K562 (cell line): ENCODE data around the gene HLA-DMB. TPM values are rescaled to one million over a fixed set of nuclear protein-coding genes. Genes with fewer than 3 reads are reported as not detected.

Experiments used
- ATAC-seq: fragments of 200-7000 bp; cut with Tn5 transposase; 3 replicates; pipeline ENCODE4 v1.9.1; 2020; ENCODE audit warnings: moderate library complexity
- BruUV-seq: library from RNA; stranded (reverse); fragments of 400-500 nt; replicated peaks from 2 replicates; lab custom pipeline; 2021; lab: Mats Ljungman, UMichigan
- CTCF ChIA-PET: fragments of 300-600 bp; formaldehyde crosslinking; extraction: SDS; loops from one replicate; lab custom pipeline; 2021; ENCODE audit warnings: low intra/inter-chr PET ratio; lab: Yijun Ruan, JAX
- POLR2A ChIA-PET: fragments of 300-600, 350-650 bp; sonication (Branson Sonifier 250); formaldehyde crosslinking; extraction: SDS; loops from one replicate; lab custom pipeline; 2021; ENCODE audit warnings: antibody characterized with exemption, inconsistent platforms; lab: Yijun Ruan, JAX
- DNase-seq, 4 experiments: peaks; one replicate each; pipeline versions ENCODE4 v3.0.0 to v3.0.0-alpha.2; 2011 to 2018; ENCODE audit warnings: low spot score in 3 of 4, mixed read lengths in 3 of 4; ENCODE audit errors: extremely low read depth in 1 of 4
- FAIRE-seq: peaks from 2 replicates; lab custom pipeline; 2011; peaks lifted over from hg19 to GRCh38; lab: Jason Lieb, UNC
- H2AFZ ChIP-seq: 2 replicates; pipeline ENCODE4 v1.6.0; 2011; ENCODE audit warnings: low read depth, low read length, control low read depth, inconsistent platforms
- H3K27ac ChIP-seq: fragments of 200-600 bp; 3 replicates; pipeline ENCODE4 v1.8.0; 2011; ENCODE audit warnings: low read depth, mild to moderate bottlenecking, control low read depth, inconsistent platforms, low read length, moderate library complexity, mixed read lengths; ENCODE audit errors: extremely low read depth
- H3K27me3 ChIP-seq, 2 experiments: fragments of 300-600 bp in 1 of 2; 2 replicates in 1 of 2; 3 replicates in 1 of 2; pipeline versions ENCODE4 v1.6.0 to v1.8.0; 2011; ENCODE audit warnings: inconsistent platforms in 2 of 2, low read length in 2 of 2, mild to moderate bottlenecking in 1 of 2, mixed read lengths in 1 of 2, moderate library complexity in 1 of 2; ENCODE audit not compliant: control insufficient read depth in 2 of 2, insufficient read depth in 2 of 2
- H3K36me3 ChIP-seq: fragments of 300-600 bp; 3 replicates; pipeline ENCODE4 v1.8.0; 2011; ENCODE audit warnings: mild to moderate bottlenecking, low read length, inconsistent platforms; ENCODE audit not compliant: control insufficient read depth, insufficient read depth
- H3K4me1 ChIP-seq, 2 experiments: fragments of 200-600 bp in 1 of 2; replicated peaks in 1 of 2; 2 replicates in 1 of 2; 3 replicates in 1 of 2; pipeline versions ENCODE4 v1.5.1 to v1.8.0; 2011; ENCODE audit warnings: inconsistent platforms in 2 of 2, low read length in 2 of 2, mild to moderate bottlenecking in 1 of 2, mixed read lengths in 1 of 2, moderate library complexity in 1 of 2; ENCODE audit not compliant: control insufficient read depth in 2 of 2, insufficient read depth in 2 of 2
- H3K4me2 ChIP-seq: 2 replicates; pipeline ENCODE4 v1.6.1; 2011; ENCODE audit warnings: low read length, control low read depth, inconsistent platforms, mixed read lengths; ENCODE audit not compliant: insufficient read depth
- H3K4me3 ChIP-seq: fragments of 200-600 bp; sonication (generic), shearing (Covaris generic); 2 replicates; pipeline ENCODE4 v1.5.1; 2016; ENCODE audit warnings: control low read depth, inconsistent platforms
- H3K79me2 ChIP-seq: fragments of 200-600 bp; 3 replicates; pipeline ENCODE4 v1.8.0; 2011; ENCODE audit warnings: low read length, inconsistent platforms; ENCODE audit not compliant: control insufficient read depth, insufficient read depth
- H3K9ac ChIP-seq, 2 experiments: 2 replicates each; pipeline versions ENCODE4 v1.6.0 to v1.6.1; 2011; ENCODE audit warnings: low read depth in 2 of 2, low read length in 2 of 2, control low read depth in 1 of 2, inconsistent platforms in 1 of 2, mild to moderate bottlenecking in 1 of 2, mixed read lengths in 1 of 2; ENCODE audit not compliant: insufficient read depth in 1 of 2
- H3K9me1 ChIP-seq: one replicate; pipeline ENCODE4 v1.6.0; 2011; ENCODE audit warnings: inconsistent platforms, mild to moderate bottlenecking, low read length, moderate library complexity; ENCODE audit not compliant: control insufficient read depth, insufficient read depth
- H3K9me3 ChIP-seq: replicated peaks from 2 replicates; pipeline ENCODE4 v1.5.1; 2011; ENCODE audit warnings: low read depth, low read length, inconsistent platforms; ENCODE audit not compliant: control insufficient read depth, insufficient read depth
- H4K20me1 ChIP-seq: replicated peaks from 2 replicates; pipeline ENCODE4 v1.6.1; 2011; ENCODE audit warnings: low read length, inconsistent platforms, mixed read lengths; ENCODE audit not compliant: control insufficient read depth, insufficient read depth
- ATF4 ChIP-seq: fragments of 450-650 bp; formaldehyde crosslinking; IDR thresholded peaks from 2 replicates; pipeline ENCODE4 v1.4.0; 2022; ENCODE audit warnings: mild to moderate bottlenecking, moderate library complexity
- C11orf30 ChIP-seq: fragments of 450-650 bp; IDR thresholded peaks from 2 replicates; pipeline ENCODE4 v1.6.1; 2016; ENCODE audit warnings: low read depth, mild to moderate bottlenecking
- CTCF ChIP-seq, 3 experiments: IDR thresholded peaks in 2 of 3; conservative IDR thresholded peaks in 1 of 3; 2 replicates each; pipeline ENCODE4 v1.5.1; 2011 to 2012; ENCODE audit warnings: low read length in 3 of 3, mild to moderate bottlenecking in 3 of 3, control low read depth in 2 of 3, improper control_type of control experiment in 1 of 3, inconsistent platforms in 1 of 3, low read depth in 1 of 3, mixed read lengths in 1 of 3, moderate library complexity in 1 of 3; ENCODE audit not compliant: insufficient read depth in 2 of 3
- ETS2 ChIP-seq: IDR thresholded peaks from 2 replicates; pipeline ENCODE4 v1.6.1; 2016; ENCODE audit warnings: borderline replicate concordance, missing genetic modification characterization, mild to moderate bottlenecking, moderate library complexity, missing compliant biosample characterization; ENCODE audit not compliant: poor library complexity, severe bottlenecking
- HEY1 ChIP-seq: fragments of 250-450 bp; sonication (Bioruptor Pico); IDR thresholded peaks from 2 replicates; pipeline ENCODE4 v1.5.0; 2020; ENCODE audit warnings: mild to moderate bottlenecking, moderate library complexity, borderline replicate concordance
- HOMEZ ChIP-seq: fragments of 250-450 bp; sonication (Bioruptor Pico); IDR thresholded peaks from 2 replicates; pipeline ENCODE4 v1.4.0; 2020; ENCODE audit warnings: mild to moderate bottlenecking, moderate library complexity
- MAFF ChIP-seq: IDR thresholded peaks from 2 replicates; pipeline ENCODE4 v1.6.1; 2012; ENCODE audit warnings: low read length, improper control_type of control experiment
- MAFG ChIP-seq: fragments of 450-650 bp; conservative IDR thresholded peaks from 2 replicates; pipeline ENCODE4 v1.6.1; 2016; ENCODE audit warnings: missing genetic modification characterization, missing compliant biosample characterization
- RAD21 ChIP-seq, 2 experiments: fragments of 250-450 bp in 1 of 2; fragments of 450-650 bp in 1 of 2; sonication (Bioruptor Pico) in 1 of 2; formaldehyde crosslinking in 1 of 2; IDR thresholded peaks in 1 of 2; conservative IDR thresholded peaks in 1 of 2; 2 replicates each; pipeline versions ENCODE4 v1.4.0 to v1.8.0; 2020 to 2022; ENCODE audit warnings: mild to moderate bottlenecking in 2 of 2, moderate library complexity in 1 of 2
- RB1 ChIP-seq: fragments of 450-650 bp; IDR thresholded peaks from 2 replicates; pipeline ENCODE4 v1.6.1; 2017; ENCODE audit warnings: low read depth, mild to moderate bottlenecking
- SETDB1 ChIP-seq: IDR thresholded peaks from one replicate; pipeline ENCODE4 v1.6.1; 2012; ENCODE audit warnings: low read length, control low read depth, inconsistent platforms
- SMARCC2 ChIP-seq: fragments of 450-650 bp; IDR thresholded peaks from 2 replicates; pipeline ENCODE4 v1.6.1; 2017; ENCODE audit warnings: antibody characterized with exemption, moderate library complexity, mild to moderate bottlenecking, low read depth
- ZFX ChIP-seq: sonication (generic); formaldehyde crosslinking; IDR thresholded peaks from 2 replicates; pipeline ENCODE4 v1.8.0; 2022; ENCODE audit warnings: mild to moderate bottlenecking, missing genetic modification reagents, moderate library complexity
- ZNF316 ChIP-seq: fragments of 450-650 bp; IDR thresholded peaks from 2 replicates; pipeline ENCODE4 v1.6.1; 2016
- WGBS: fragments of 100-300 bp; shearing (Covaris generic); methylation state at CpG from one replicate; pipeline ENCODE4 v1.1.6; 2016; ENCODE audit warnings: low coverage, mixed read lengths; ENCODE audit not compliant: insufficient coverage; ENCODE audit errors: missing lambda C conversion rate; 5-methylcytosine and 5-hydroxymethylcytosine counted together
- in situ Hi-C: fragments of 300-500 bp; cut with MboI; formaldehyde crosslinking; loops from 4 replicates; pipeline ENCODE4 v1.15.0; 2018; ENCODE audit warnings: inconsistent platforms, mixed read lengths
- intact Hi-C: fragments of 100-400 bp; cut with micrococcal nuclease; formaldehyde crosslinking; loops from 2 replicates; pipeline ENCODE4 v1.14.2; 2022
- polyA plus RNA-seq, 8 experiments: library from polyadenylated mRNA; depleted of rRNA in 4 of 8; stranded (reverse) in 5 of 8; unstranded in 3 of 8; fragments of >200 nt; fragmentation: Nextera tagmentation in 2 of 8; fragmentation: Illumina TruSeq in 1 of 8; extraction: Ambion mirVana in 2 of 8; extraction: Trizol in 1 of 8; gene quantifications; 2 replicates each; pipeline versions ENCODE4 v1.2.1 to v1.2.3, GENCODE V29; 2011 to 2014; ENCODE audit warnings: inconsistent platforms in 1 of 8, missing spikeins in 1 of 8
- total RNA-seq, 7 experiments: library from RNA; depleted of rRNA in 6 of 7; stranded (reverse); fragments of >200 nt in 6 of 7; fragmentation: Illumina TruSeq in 2 of 7; extraction: Trizol in 2 of 7; gene quantifications; 2 replicates each; pipeline versions ENCODE4 v1.2.1 to v1.2.3, GENCODE V29; 2011 to 2021; ENCODE audit warnings: low replicate concordance in 1 of 7

HLA-DMB gene
- total and polyA plus RNA-seq, 9 of the 15 experiments (the other 6 are each of a cell fraction or from before 2014, with no cell fraction given): 0.38 TPM; not detected in 8

GRCh38 chr6:32954986-32955802, 14.4 kb upstream of the HLA-DMB start:
- H3K9me3 ChIP-seq: no peaks in the 10 kb centered on the region
- H3K9ac ChIP-seq: no peak overlapping the region
- ChIA-PET POLR2A (interaction anchor here (0.6 to 13.5 kb wide), 5 partner anchors 13 to 125 kb away, joined by 3 to 309 read pairs (median 3); partner anchors contain the start of genes BRD2 and TAP1), CTCF (interaction anchor here (0.7 to 0.8 kb wide), 2 partner anchors 15 to 542 kb away, joined by 3 to 5 read pairs; partner anchors contain the start of gene HLA-DMB)
- no peaks in the 10 kb centered on the region for H3K79me2 ChIP-seq
- no peak overlapping the region for H3K4me2 ChIP-seq
- FAIRE-seq (no peak), DNase-seq (peak in 2 of 4 experiments; percentile 32 to 36)
- H4K20me1 ChIP-seq: no peaks in the 10 kb centered on the region
- BruUV-seq: no TSS peak
- TF ChIP-seq C11orf30 (peak; percentile 76), MAFG (tag) (peak; percentile 70), ATF4 (CRISPR knock-in tag) (no peak), ETS2 (tag) (no peak), SMARCC2 (no peak), CTCF (IDR thresholded peaks at IDR 0.05 in 2 of 3, conservative IDR thresholded peaks at IDR 0.05 in 1 of 3; ENCODE audit: insufficient read depth in 2 of 3, low read depth in 1 of 3, low read length in 3 of 3) (peak; percentile 45 to 60 (median 56); a peak in 4 of 6 replicates), SETDB1 (no peak), ZFX (CRISPR knock-in tag) (no peak), HEY1 (CRISPR knock-in tag) (no peak), RAD21 (CRISPR knock-in tag; conservative IDR thresholded peaks at IDR 0.05 in 1 of 2, IDR thresholded peaks at IDR 0.05 in 1 of 2) (peak in 1 of 2 experiments; percentile 14; a peak in 1 of 4 replicates), ZNF316 (peak; percentile 90), MAFF (peak; percentile 44; the same call in 1 of the 2 replicates), RB1 (0 out of 2 replicates have a peak, but pooled peaks have one; percentile 18), HOMEZ (CRISPR knock-in tag) (no peak)
- TF ChIP-seq, all 486 proteins: peak for 7
- Histone ChIP-seq H2AFZ (no peak overlapping the region), H3K36me3 (no peaks in the 10 kb centered on the region), H3K4me1 (no peaks in the 10 kb centered on the region; a peak in 1 of 5 replicates), H3K27me3 (peaks cover 0 to 14% of the 10 kb centered on the region in 2 experiments; a peak in 2 of 5 replicates), H3K9me1 (no peaks in the 10 kb centered on the region), H3K4me3 (no peak overlapping the region), H3K27ac (no peak overlapping the region)
- in situ Hi-C loops (loop anchor here (25.0 kb wide), 1 partner anchor 1418 kb away; the partner anchor contains the start of genes ATP6V1G2, DDX39B, MCCD1 and NFKBIL1), intact Hi-C loops (no loop called here)
- 3% methylated on average over 3 of the region's 3 CpGs for WGBS
- peak; percentile 61 for ATAC-seq
